GM19025 (cell line): ENCODE results near the gene TAPT1.

ENCODE experiments used
- ATAC-seq: cut with Tn5 transposase; IDR thresholded peaks from one replicate; pipeline ENCODE4 v1.9.1; 2021; ENCODE audit warnings: mild to moderate bottlenecking, low read depth, moderate library complexity; ENCODE audit not compliant: unreplicated experiment

Gene TAPT1

GRCh38 chr4:16140231-16140878 lies 85.9 kb downstream of the TAPT1 start:
- no peak for ATAC-seq

GRCh38 chr4:16139066-16139945 lies 87.0 kb downstream of the TAPT1 start:
- no peak for ATAC-seq

DNA sequence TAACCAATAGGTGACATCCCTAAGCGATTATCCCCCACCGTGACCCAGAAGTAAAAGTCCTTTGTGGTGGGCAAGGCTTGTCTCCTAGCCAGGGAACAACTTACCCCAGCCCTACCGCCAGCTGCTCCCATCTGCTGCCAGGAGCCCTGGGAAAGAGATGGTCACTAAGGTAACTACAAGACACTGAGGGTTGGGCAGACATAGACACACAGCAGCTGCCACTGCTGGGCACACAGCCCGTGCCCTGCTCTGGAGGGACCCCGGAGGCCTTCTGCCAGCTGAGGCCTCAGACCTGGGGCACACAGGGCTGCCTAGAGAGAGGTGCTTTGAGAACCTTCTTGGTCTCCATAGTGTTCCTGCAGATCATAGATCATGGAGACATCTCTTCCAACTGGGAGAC lies 89.4 kb downstream of the TAPT1 start:
- ATAC-seq, result no peak

- no peak for ATAC-seq
These were observed 90.0 kb downstream of the TAPT1 start for GRCh38 chr4:16136311-16136710.

- ATAC-seq, result no peak
These were observed 92.9 kb downstream of the TAPT1 start for GRCh38 chr4:16133406-16133805.

DNA sequence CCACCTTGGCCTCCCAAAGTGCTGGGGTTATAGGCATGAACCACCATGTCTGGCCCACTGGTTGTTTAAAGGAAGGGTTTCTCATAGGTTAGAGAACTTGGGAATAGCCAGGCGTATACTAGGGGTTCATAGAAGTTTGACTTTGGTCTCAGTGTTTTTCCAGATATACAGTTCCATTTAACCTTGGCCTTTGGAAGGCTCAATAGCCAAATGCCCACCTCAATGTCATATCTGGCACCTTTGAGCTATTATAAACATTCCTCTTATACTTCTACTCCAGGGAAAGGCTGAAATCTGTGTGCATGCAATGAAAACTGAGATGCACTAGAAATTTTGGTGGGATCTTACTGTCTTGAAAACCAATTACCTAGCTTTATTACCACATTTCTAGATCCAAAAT lies 95.0 kb downstream of the TAPT1 start:
- ATAC-seq, result no peak

- no peak for ATAC-seq
These were observed 96.9 kb downstream of the TAPT1 start for GRCh38 chr4:16129336-16129735.

DNA sequence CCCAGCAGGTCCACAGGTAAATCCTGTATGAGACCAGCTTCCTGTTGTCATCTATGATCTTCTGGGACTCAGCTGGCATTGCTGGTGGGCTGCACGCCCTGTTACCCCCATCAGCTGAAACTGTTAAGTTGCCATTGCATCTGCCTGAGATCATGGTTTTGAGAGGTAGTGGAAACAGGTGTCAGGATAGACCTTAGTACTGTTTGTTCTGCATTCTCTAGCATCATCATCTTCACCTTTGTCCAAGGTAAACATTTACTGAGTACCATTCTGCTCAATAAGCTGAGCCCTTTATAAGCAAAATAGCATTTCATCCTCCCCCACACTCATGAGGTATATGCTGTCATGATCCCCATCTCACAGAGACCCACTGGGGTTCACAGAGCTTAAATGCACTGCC lies 99.6 kb downstream of the TAPT1 start:
- no peak for ATAC-seq

- no peak for ATAC-seq
These were observed 100.5 kb downstream of the TAPT1 start for GRCh38 chr4:16125571-16126445.

- ATAC-seq, result no peak
These were observed 102.0 kb downstream of the TAPT1 start for GRCh38 chr4:16124232-16124631.

DNA sequence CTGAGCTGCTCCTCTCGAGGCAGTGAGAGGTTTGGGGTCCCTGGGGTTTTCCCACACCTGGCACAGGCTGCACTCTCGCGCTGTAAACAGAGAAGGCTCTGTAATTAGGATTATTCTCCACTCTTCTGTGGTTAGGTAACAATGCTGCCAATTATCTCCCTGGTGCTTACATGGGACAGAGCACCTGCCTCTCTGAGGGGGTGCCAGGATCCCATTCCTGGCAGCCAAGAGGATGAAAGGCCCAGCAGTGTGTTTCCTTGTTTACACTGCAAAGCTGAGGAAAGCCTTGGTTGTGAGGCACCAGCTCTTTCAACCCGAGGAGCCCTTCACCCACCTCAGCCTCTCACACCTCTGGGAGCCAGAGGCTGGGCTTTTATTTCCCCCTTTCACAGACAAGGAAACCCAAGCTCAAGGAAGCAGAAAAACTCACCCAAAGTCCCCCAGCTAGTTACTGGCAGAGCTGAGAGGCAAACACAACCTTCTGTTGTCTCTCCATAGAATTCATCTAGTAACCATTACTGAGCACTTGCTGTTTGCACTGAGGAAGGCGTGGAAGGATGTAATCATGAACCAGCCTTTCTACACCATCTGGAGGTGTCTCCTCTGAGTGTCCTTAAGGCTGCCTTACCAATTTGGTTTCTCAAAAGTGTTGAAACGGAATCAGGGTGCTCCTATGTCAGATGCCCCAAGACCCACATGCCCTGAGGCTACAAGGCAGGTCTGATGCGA lies 102.8 kb downstream of the TAPT1 start:
- no peak for ATAC-seq

GRCh38 chr4:16122784-16123183 lies 103.5 kb downstream of the TAPT1 start:
- no peak for ATAC-seq

DNA sequence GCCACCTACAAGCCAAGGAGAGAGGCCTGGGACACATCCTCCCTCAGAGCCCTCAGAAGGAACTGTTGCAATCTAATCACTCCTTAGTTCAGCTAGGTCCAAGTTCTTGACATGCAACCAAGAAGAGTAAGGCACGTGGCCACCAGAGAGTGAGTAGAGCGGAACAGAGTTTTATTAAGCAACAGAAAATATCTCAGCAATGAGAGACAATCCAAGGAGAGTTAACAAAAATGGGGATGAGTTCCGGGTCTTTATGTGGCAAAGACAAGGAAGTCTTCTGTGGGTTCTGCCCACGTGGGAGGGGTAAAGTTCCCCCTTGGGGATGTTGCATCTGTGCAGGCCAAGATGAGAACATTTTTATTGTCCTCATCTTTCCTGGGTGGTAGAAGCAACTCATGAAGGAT lies 104.0 kb downstream of the TAPT1 start:
- no peak for ATAC-seq

DNA sequence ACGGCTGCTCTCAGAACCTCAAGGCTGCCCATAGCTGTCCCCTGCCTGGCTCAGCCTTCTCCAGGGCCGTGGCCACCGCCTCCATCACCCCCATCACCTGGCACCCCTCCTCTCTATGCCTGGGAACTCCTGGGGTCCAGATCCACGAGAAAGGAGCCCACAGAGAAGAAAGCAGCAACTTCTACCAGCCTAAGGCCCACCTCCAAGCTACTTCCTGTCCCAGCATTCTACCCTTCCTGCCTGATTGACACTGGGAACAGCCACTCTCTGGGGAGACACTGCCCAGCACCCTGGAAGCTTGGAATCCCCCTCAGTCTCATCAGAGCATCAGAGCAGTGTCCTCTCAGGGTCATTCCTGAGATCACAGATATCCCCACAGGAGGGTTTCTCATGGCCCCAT lies 105.6 kb downstream of the TAPT1 start:
- no peak for ATAC-seq

DNA sequence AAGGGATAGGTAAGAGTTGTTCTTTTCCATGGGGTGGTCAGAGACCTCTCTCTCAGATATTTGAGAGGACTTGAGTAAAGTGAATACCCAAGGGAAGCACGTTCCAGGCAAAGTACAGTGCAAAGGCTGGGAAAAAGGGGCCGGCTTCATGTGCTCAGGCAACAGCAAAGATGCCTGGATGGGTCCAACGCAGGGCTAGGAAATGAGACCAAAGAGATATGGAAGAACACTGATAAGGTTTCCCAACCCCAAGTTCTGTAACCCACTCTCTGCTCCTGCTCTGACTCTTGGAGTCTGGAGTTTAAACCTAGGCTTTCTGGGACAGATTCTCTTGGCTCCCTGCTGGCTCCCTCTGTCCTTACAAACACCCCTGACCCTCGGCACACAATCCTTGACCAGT lies 106.3 kb downstream of the TAPT1 start:
- ATAC-seq, result no peak

- ATAC-seq, result no peak
These were observed 108.2 kb downstream of the TAPT1 start for GRCh38 chr4:16118090-16118489.

GRCh38 chr4:16117164-16117563 lies 109.1 kb downstream of the TAPT1 start:
- no peak for ATAC-seq

- no peak for ATAC-seq
These were observed 109.7 kb downstream of the TAPT1 start for GRCh38 chr4:16116493-16116990.

GRCh38 chr4:16116019-16116418 lies 110.3 kb downstream of the TAPT1 start:
- no peak for ATAC-seq

DNA sequence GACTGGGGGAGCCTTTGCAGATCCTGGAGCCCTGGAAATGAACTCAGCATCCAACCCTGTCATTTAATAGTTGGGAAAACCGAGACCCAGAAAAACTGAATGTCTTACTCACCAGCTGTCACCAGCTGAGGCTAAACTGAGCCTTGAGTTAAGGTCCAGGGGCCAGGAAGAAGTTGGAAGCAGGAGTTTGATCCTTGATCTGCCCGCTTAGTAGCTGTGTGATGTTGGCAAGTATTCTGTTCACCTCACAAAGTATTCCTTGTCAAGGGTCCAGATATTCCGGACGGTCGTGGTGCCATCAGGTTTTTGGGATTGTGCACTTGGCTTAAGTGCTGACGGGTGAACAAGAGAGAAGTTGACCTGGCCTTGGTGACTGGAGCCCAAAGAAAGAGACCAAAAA lies 111.7 kb downstream of the TAPT1 start:
- no peak for ATAC-seq
